ENCODE measurements around the gene SLC38A7.

Gene SLC38A7

DNA sequence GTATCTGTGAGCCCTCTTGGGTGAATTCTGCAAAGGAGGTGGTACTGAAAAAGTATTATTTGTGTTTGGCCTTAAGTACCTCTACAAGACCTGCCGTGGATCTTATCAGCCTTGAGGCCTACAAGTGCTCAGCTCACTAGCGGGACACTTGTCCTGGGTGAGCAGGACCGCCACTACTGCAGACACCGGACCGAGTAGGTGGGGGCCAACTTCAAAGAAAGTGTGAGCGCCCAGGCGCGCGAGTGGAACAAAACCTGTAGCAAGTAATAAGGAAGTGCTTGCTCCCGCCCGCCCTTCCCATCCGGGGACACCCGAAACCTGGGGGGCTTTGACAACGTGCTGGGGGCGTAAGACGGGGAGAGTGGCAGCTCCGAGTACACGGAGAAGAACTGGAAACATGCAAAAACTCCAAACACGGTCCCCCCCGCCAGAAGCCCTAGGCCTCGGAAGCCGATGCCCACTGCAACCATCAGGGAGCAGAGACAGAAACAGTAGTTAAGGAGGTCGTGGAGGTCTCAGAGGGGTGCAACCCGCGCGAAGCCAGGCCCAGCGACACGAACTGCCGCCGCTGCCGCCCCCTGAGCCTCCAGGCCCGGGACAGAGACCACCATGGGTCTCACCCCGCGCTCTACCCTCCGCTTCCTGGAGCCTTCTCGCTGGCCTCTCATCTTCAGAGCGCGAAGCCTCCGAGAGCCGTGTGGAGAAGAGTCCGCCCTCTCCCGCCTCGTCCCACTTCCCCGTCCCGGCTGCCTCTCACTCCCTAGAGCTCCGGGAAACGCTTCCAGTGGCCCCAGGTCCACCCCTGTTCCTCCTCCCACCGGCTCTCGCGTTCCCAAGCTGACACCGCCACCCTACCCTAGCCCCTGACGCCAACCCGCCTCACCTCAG lies 55.5 kb downstream of the SLC38A7 start:
- peak; percentile 11 to 33 for DNase-seq (ENCODE audit: low read depth in 2 of 2)
- peak overlapping the region; percentile 98 to 99 for H3K4me3 ChIP-seq (replicated peaks in 1 of 2; ENCODE audit: low read depth in 2 of 2, low read length in 2 of 2)
- TF ChIP-seq, protein P1, sequence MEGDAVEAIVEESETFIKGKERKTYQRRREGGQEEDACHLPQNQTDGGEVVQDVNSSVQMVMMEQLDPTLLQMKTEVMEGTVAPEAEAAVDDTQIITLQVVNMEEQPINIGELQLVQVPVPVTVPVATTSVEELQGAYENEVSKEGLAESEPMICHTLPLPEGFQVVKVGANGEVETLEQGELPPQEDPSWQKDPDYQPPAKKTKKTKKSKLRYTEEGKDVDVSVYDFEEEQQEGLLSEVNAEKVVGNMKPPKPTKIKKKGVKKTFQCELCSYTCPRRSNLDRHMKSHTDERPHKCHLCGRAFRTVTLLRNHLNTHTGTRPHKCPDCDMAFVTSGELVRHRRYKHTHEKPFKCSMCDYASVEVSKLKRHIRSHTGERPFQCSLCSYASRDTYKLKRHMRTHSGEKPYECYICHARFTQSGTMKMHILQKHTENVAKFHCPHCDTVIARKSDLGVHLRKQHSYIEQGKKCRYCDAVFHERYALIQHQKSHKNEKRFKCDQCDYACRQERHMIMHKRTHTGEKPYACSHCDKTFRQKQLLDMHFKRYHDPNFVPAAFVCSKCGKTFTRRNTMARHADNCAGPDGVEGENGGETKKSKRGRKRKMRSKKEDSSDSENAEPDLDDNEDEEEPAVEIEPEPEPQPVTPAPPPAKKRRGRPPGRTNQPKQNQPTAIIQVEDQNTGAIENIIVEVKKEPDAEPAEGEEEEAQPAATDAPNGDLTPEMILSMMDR (IDR thresholded peaks at IDR 0.05; ENCODE audit: low read depth, low read length) = no peak

DNA sequence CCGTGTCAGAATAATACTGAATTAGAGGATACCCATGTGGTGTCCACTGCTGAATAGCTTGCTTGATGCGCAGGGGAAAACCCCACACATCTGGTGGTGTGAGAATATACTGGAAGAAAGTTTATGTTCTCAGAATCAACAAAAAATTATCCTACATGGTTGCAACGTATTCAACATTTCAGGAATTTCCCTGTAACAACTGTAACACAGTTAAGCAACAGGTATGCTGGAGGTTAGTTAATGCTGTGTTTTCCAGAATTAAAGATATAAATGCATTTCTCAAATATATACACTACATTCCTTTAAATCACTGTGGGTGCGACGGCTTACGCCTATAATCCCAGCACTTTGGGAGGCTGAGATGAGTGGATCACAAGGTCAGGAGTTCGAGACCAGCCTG lies 60.4 kb downstream of the SLC38A7 start:
- TF ChIP-seq, protein P1 (IDR thresholded peaks at IDR 0.05; ENCODE audit: low read depth, low read length) = no peak
- H3K4me3 ChIP-seq (replicated peaks in 1 of 2; ENCODE audit: low read depth in 2 of 2, low read length in 2 of 2) = no peak overlapping the region
- no peak for DNase-seq (ENCODE audit: low read depth in 2 of 2)

DNA sequence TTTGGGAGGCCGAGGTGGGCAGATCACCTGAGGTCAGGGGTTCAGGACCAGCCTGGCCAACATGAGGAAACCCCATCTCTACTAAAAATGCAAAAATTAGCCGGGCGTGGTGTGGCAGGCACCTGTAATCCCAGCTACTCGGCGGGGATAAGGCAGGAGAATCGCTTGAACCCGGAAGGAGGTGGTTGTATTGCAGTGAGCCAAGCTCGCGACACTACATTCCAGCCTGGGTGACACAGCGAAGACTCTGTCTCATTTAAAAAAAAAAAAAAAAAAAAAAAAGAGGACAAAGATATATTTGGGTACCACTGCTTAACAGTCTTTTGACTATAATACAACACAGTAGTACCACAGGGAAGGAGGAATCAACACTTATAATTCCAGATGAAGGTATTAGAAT lies 64.2 kb downstream of the SLC38A7 start:
- no peak for DNase-seq (ENCODE audit: low read depth in 2 of 2)
- TF ChIP-seq, protein P1 (IDR thresholded peaks at IDR 0.05; ENCODE audit: low read depth, low read length) = no peak
- H3K4me3 ChIP-seq (replicated peaks in 1 of 2; ENCODE audit: low read depth in 2 of 2, low read length in 2 of 2) = no peak overlapping the region

DNA sequence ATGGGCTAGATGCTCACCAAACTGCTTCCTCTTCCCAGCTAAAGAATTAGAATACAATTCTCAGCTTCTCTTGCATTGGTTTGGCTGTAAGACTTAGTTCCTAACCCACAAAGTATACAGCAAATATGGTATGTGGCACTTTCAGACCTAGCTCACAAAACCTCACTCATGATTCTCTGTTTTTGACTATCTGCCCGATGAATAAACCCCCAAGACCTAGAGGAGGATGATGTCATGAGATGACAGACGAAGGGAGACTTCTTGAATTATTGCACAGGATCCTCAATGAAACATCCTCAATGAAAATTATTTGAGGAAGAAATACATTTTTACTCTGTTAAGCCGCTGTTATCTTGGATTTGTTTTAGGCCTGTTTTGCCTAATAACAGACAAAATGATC lies 69.3 kb downstream of the SLC38A7 start:
- TF ChIP-seq, protein P1 (IDR thresholded peaks at IDR 0.05; ENCODE audit: low read depth, low read length) = no peak
- peak; percentile 6 to 46 for DNase-seq (ENCODE audit: low read depth in 2 of 2)
- no peak overlapping the region for H3K4me3 ChIP-seq (replicated peaks in 1 of 2; ENCODE audit: low read depth in 2 of 2, low read length in 2 of 2)

Data from cardiac fibroblast (primary cell).